GM12874 (cell line): Measurements from ENCODE around the gene ARID1B.

Source experiments
- TF ChIP-seq, protein P1 (sequence below): IDR thresholded peaks from 2 replicates; pipeline ENCODE4 v1.5.1; 2011; ENCODE audit warnings: low read depth, mild to moderate bottlenecking, control low read depth, low read length, moderate library complexity; ENCODE audit not compliant: insufficient read depth

ARID1B gene

GRCh38 chr6:156972145-156972544 is 195.0 kb downstream of the ARID1B start:
- TF ChIP-seq, protein P1, sequence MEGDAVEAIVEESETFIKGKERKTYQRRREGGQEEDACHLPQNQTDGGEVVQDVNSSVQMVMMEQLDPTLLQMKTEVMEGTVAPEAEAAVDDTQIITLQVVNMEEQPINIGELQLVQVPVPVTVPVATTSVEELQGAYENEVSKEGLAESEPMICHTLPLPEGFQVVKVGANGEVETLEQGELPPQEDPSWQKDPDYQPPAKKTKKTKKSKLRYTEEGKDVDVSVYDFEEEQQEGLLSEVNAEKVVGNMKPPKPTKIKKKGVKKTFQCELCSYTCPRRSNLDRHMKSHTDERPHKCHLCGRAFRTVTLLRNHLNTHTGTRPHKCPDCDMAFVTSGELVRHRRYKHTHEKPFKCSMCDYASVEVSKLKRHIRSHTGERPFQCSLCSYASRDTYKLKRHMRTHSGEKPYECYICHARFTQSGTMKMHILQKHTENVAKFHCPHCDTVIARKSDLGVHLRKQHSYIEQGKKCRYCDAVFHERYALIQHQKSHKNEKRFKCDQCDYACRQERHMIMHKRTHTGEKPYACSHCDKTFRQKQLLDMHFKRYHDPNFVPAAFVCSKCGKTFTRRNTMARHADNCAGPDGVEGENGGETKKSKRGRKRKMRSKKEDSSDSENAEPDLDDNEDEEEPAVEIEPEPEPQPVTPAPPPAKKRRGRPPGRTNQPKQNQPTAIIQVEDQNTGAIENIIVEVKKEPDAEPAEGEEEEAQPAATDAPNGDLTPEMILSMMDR = no peak

GRCh38 chr6:156974830-156975261 is 197.7 kb downstream of the ARID1B start:
- TF ChIP-seq, protein P1 = no peak

DNA sequence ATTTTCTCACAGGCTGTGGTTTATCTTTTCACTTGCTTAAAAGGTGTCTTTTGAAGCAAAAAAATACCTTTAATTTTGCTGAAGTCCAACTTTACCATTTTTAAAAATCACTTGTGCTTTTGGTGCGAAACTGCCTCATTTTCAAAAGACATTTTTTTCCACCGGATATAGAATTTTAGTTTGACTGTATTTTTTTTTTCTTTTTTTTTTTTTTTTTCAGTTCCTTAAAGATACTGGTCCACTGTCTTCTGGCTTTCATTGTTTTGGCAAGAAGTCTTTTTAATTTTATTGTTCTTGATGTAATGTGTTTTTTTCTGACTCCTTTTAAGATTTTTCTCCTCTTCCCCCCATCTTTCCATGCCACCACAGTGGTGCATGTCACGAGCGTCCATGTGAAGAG is 198.2 kb downstream of the ARID1B start:
- TF ChIP-seq, protein P1 = no peak

DNA sequence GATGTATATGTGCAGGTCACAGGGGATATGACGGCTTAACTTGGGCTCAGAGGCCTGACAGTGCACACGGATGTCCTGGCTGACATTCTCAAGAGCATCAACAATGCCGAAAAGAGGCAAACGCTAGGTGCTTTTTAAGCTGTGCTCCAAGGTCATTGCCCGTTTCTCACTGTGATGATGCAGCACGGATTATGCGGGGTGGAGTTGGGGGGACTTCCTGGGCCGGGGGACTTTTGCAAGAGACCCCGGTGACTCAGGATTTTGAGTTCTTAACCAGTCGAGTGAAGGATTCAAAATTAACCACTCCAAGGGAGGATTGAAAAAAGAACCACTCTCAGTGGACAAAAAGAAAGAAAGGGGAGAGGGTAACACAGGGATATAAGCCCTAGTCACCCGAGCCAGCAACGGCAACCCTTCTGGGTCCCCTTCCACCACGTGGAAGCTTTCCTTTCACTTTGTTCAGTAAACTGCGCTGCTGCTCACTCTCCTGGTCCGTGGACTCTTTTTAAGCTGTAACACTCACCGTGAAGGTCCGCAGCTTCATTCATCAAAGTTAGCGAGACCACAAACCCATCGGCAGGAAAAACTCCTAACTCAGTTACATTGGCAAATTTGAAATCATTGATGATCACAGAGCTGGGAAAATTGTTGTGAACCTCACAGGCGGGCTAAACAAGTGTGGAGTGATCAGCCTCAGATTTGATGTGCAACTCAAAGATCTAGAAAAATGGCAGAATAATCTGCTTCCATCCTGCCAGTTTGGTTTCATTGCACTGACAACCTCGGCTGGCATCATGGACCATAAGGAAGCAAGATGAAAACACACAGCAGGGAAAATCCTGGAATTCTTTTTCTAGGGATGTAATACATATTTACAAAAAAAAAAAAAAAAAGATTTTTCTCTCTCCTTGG is 199.3 kb downstream of the ARID1B start:
- TF ChIP-seq, protein P1 = no peak

GRCh38 chr6:156977527-156978291 is 200.5 kb downstream of the ARID1B start:
- TF ChIP-seq, protein P1 = no peak

GRCh38 chr6:156978948-156979347 is 201.8 kb downstream of the ARID1B start:
- TF ChIP-seq, protein P1 = no peak

DNA sequence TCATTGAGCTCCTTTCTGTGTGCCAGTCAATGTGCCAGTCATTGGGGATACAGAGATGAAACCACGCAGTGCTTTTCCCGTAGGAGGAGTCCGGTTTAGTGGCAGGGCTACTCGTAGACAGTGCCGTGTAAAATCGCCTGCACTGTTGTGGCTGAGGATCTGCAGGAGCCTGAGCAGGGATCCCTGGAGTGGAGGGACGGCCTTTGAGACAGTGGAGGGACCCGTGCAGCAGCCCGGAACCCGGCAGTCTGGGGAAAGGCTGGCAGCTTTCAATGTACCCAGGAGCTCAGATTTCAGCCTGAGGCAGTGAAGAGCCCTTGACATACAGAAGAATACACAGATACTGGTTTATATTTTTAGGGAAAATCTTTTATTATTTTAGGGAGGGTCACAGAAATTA is 203.3 kb downstream of the ARID1B start:
- TF ChIP-seq, protein P1 = no peak
